Measurements from ENCODE around the gene ATXN2L.
A peak's percentile ranks its signal among the peaks of the same experiment; 100 is the strongest.

The ATXN2L gene

GRCh38 chr16:28822520-28823290 lies at the start of gene ATXN2L (continued):
- TF ChIP-seq ZNF362 (tag by site-specific recombination; IDR thresholded peaks at IDR 0.05) (no peak), ZNF610 (tag by site-specific recombination; IDR thresholded peaks at IDR 0.05; ENCODE audit: borderline replicate concordance) (peak; percentile 83), ZNF639 (tag by site-specific recombination; IDR thresholded peaks at IDR 0.05) (peak; percentile 95), BCL6B (tag by site-specific recombination; IDR thresholded peaks at IDR 0.05) (no peak), ZNF26 (tag by site-specific recombination; IDR thresholded peaks at IDR 0.05) (no peak), ZNF211 (tag by site-specific recombination; IDR thresholded peaks at IDR 0.05; ENCODE audit: low read depth) (no peak), ZFHX2 (tag by site-specific recombination; conservative IDR thresholded peaks at IDR 0.05) (peak; percentile 98), ZNF692 (tag by site-specific recombination; IDR thresholded peaks at IDR 0.05) (peak; percentile 82), IKZF3 (tag by site-specific recombination; IDR thresholded peaks at IDR 0.05) (peak; percentile 40; the same call in 1 of the 2 replicates), HOXC10 (CRISPR knock-in tag; IDR thresholded peaks at IDR 0.05) (no peak), ZNF133 (tag by site-specific recombination; IDR thresholded peaks at IDR 0.05) (0 out of 2 replicates have a peak, but pooled peaks have one; percentile 20), ZNF664 (tag by site-specific recombination; IDR thresholded peaks at IDR 0.05) (no peak), ZNF350 (tag by site-specific recombination; IDR thresholded peaks at IDR 0.05) (no peak), ZNF530 (tag by site-specific recombination; IDR thresholded peaks at IDR 0.05; ENCODE audit: low read depth) (no peak), TRIM28 (IDR thresholded peaks at IDR 0.05; ENCODE audit: borderline replicate concordance, low read length) (peak; percentile 69; the same call in 1 of the 2 replicates), ZNF561 (tag by site-specific recombination; IDR thresholded peaks at IDR 0.05; ENCODE audit: borderline replicate concordance) (peak; percentile 80), ZNF585B (tag by site-specific recombination; IDR thresholded peaks at IDR 0.05) (no peak), ZNF404 (tag by site-specific recombination; IDR thresholded peaks at IDR 0.05) (no peak), OSR2 (tag by site-specific recombination; IDR thresholded peaks at IDR 0.05) (peak; percentile 64), ZNF521 (tag by site-specific recombination; IDR thresholded peaks at IDR 0.05) (no peak), ZNF184 (tag by site-specific recombination; IDR thresholded peaks at IDR 0.05) (peak; percentile 80; the same call in 1 of the 2 replicates), ZBTB49 (tag by site-specific recombination; IDR thresholded peaks at IDR 0.05; ENCODE audit: low read depth) (no peak), KLF9 (tag by site-specific recombination; IDR thresholded peaks at IDR 0.05; ENCODE audit: low read depth) (peak; percentile 79), GLIS2 (tag by site-specific recombination; IDR thresholded peaks at IDR 0.05) (no peak), ZBTB44 (tag by site-specific recombination; IDR thresholded peaks at IDR 0.05) (0 out of 2 replicates have a peak, but pooled peaks have one; percentile 42), ZNF157 (tag by site-specific recombination; IDR thresholded peaks at IDR 0.05) (0 out of 2 replicates have a peak, but pooled peaks have one; percentile 14), ZNF214 (tag by site-specific recombination; IDR thresholded peaks at IDR 0.05; ENCODE audit: borderline replicate concordance) (no peak), ZNF654 (tag by site-specific recombination; IDR thresholded peaks at IDR 0.05; ENCODE audit: low read depth) (no peak), ZNF354C (tag by site-specific recombination; IDR thresholded peaks at IDR 0.05; ENCODE audit: borderline replicate concordance, low read depth) (no peak)
